CD4-positive, alpha-beta memory T cell (primary cell): ENCODE results near the gene RHO. TPM values are rescaled to one million over a fixed set of nuclear protein-coding genes. Genes with fewer than 3 reads are reported as not detected.
"Not testable (repeated sequence)": the region's sequence is repeated elsewhere in the genome, so short reads cannot be mapped to it uniquely, and the experiment has no call there.

Experiments
- CTCF ChIA-PET: fragments of 350-600 bp; sonication (Branson Sonifier 250); formaldehyde crosslinking; loops from one replicate; lab custom pipeline; 2021; ENCODE audit warnings: inconsistent platforms; ENCODE audit not compliant: partially characterized antibody; lab: Charles Lee
- POLR2A ChIA-PET: fragments of 350-600 bp; sonication (Branson Sonifier 250); formaldehyde crosslinking; loops from one replicate; lab custom pipeline; 2021; ENCODE audit not compliant: partially characterized antibody; lab: Charles Lee
- DNase-seq, 5 donors: peaks; one replicate each; pipeline versions ENCODE4 v3.0.0 to v3.0.0-alpha.2; 2020 to 2022; ENCODE audit warnings: mixed read lengths in 1 of 5
- H3K27ac ChIP-seq: one replicate; pipeline ENCODE4 v1.7.0; 2013; ENCODE audit warnings: low read depth, low read length
- H3K27me3 ChIP-seq: 2 replicates; pipeline ENCODE4 v1.7.0; 2013; ENCODE audit warnings: mild to moderate bottlenecking, low read length, moderate library complexity; ENCODE audit not compliant: insufficient read depth
- H3K36me3 ChIP-seq: 2 replicates; pipeline ENCODE4 v1.7.0; 2013; ENCODE audit warnings: mild to moderate bottlenecking, low read length, moderate library complexity; ENCODE audit not compliant: insufficient read depth
- H3K4me1 ChIP-seq: 2 replicates; pipeline ENCODE4 v1.7.0; 2013; ENCODE audit warnings: mild to moderate bottlenecking, low read length, moderate library complexity; ENCODE audit not compliant: insufficient read depth
- H3K4me3 ChIP-seq, 2 donors: one replicate each; pipeline ENCODE4 v1.7.0; 2013; ENCODE audit warnings: low read length in 2 of 2, mild to moderate bottlenecking in 1 of 2
- H3K9me3 ChIP-seq, 2 donors: one replicate each; pipeline ENCODE4 v1.7.0; 2013; ENCODE audit warnings: low read length in 2 of 2, control low read depth in 1 of 2; ENCODE audit not compliant: control insufficient read depth in 1 of 2
- H3K27ac Mint-ChIP-seq, 7 donors: one replicate each; pipeline ENCODE4 v1.8.0; 2020 to 2021; ENCODE audit warnings: mixed read lengths in 7 of 7, mild to moderate bottlenecking in 6 of 7, inconsistent platforms in 3 of 7, moderate library complexity in 3 of 7
- H3K27me3 Mint-ChIP-seq, 2 donors: one replicate each; pipeline ENCODE4 v1.8.0; 2020 to 2021; ENCODE audit warnings: mixed read lengths in 2 of 2
- H3K36me3 Mint-ChIP-seq, 2 donors: one replicate each; pipeline ENCODE4 v1.8.0; 2020 to 2021; ENCODE audit warnings: mixed read lengths in 2 of 2, inconsistent platforms in 1 of 2, mild to moderate bottlenecking in 1 of 2
- H3K4me1 Mint-ChIP-seq, 4 donors: one replicate each; pipeline ENCODE4 v1.8.0; 2020 to 2021; ENCODE audit warnings: mixed read lengths in 4 of 4, mild to moderate bottlenecking in 1 of 4
- H3K4me3 Mint-ChIP-seq, 8 donors: one replicate each; pipeline ENCODE4 v1.8.0; 2020 to 2021; ENCODE audit warnings: mixed read lengths in 8 of 8, mild to moderate bottlenecking in 7 of 8, moderate library complexity in 6 of 8, inconsistent platforms in 3 of 8
- H3K9me3 Mint-ChIP-seq, 8 donors: one replicate each; pipeline ENCODE4 v1.8.0; 2020 to 2021; ENCODE audit warnings: mixed read lengths in 8 of 8, mild to moderate bottlenecking in 5 of 8, inconsistent platforms in 3 of 8, moderate library complexity in 1 of 8
- intact Hi-C: fragments of 100-400 bp; cut with micrococcal nuclease; formaldehyde crosslinking; loops from one replicate; pipeline ENCODE4 v1.15.1; 2023
- polyA plus RNA-seq, 2 donors: library from polyadenylated mRNA; unstranded; fragments of 300-500 nt; fragmentation: Illumina TruSeq; gene quantifications; one replicate each; pipeline ENCODE4 v1.2.3, GENCODE V29; 2021
- total RNA-seq, 2 experiments: library from RNA; stranded (reverse); gene quantifications; one replicate each; pipeline ENCODE4 v1.2.3, GENCODE V29; 2021

The RHO gene
- total and polyA plus RNA-seq, 4 experiments from 2014 or later = not detected

GRCh38 chr3:129485721-129486663, 42.4 kb upstream of the RHO start:
- no peak for DNase-seq
- no peak overlapping the region for H3K4me3 Mint-ChIP-seq
- intact Hi-C loops = no loop called here
- ChIA-PET CTCF (interaction anchor here (1.0 to 9.5 kb wide), 3 partner anchors 32 to 341 kb away, joined by 3 to 169 read pairs (median 3); no protein-coding TSS in a partner anchor), POLR2A (no interaction called here)
- peaks cover 10 to 24% (median 13%) of the 10 kb centered on the region in 4 donors for H3K4me1 Mint-ChIP-seq
- H3K27me3 Mint-ChIP-seq = no peaks in the 10 kb centered on the region
- peaks cover 0 to 3% (median 0%) of the 10 kb centered on the region in 8 donors for H3K9me3 Mint-ChIP-seq
- Histone ChIP-seq H3K9me3 (no peaks in the 10 kb centered on the region), H3K4me1 (peaks cover 14% of the 10 kb centered on the region), H3K36me3 (no peaks in the 10 kb centered on the region), H3K27ac (no peak overlapping the region), H3K4me3 (no peak overlapping the region), H3K27me3 (no peaks in the 10 kb centered on the region)
- peaks cover 13% of the 10 kb centered on the region in 2 donors for H3K36me3 Mint-ChIP-seq
- peak overlapping the region in 2 of 7 donors; percentile 9 to 86 for H3K27ac Mint-ChIP-seq

- no peak for DNase-seq
- H3K36me3 Mint-ChIP-seq = peaks cover 12 to 15% of the 10 kb centered on the region in 2 donors
- no peaks in the 10 kb centered on the region for H3K36me3 ChIP-seq
- H3K4me1 Mint-ChIP-seq = peaks cover 6 to 18% (median 8%) of the 10 kb centered on the region in 4 donors
- CTCF ChIA-PET = interaction anchor here (1.0 to 9.5 kb wide), 3 partner anchors 33 to 341 kb away, joined by 3 to 169 read pairs (median 3); no protein-coding TSS in a partner anchor
- H3K4me1 ChIP-seq = peaks cover 9% of the 10 kb centered on the region
- H3K27me3 ChIP-seq = no peaks in the 10 kb centered on the region
- no peaks in the 10 kb centered on the region for H3K9me3 ChIP-seq
- POLR2A ChIA-PET = no interaction called here
- peaks cover 0 to 3% (median 0%) of the 10 kb centered on the region in 8 donors for H3K9me3 Mint-ChIP-seq
- peak overlapping the region in 1 of 7 donors; percentile 5 for H3K27ac Mint-ChIP-seq
- H3K4me3 Mint-ChIP-seq = no peak overlapping the region
- no peaks in the 10 kb centered on the region for H3K27me3 Mint-ChIP-seq
- H3K4me3 ChIP-seq = no peak overlapping the region
- no peak overlapping the region for H3K27ac ChIP-seq
- intact Hi-C loops = no loop called here
These were observed 41.8 kb upstream of the RHO start for GRCh38 chr3:129486664-129487035.

- ChIA-PET POLR2A (no interaction called here), CTCF (interaction anchor here (1.0 to 9.5 kb wide), 3 partner anchors 33 to 340 kb away, joined by 3 to 169 read pairs (median 3); no protein-coding TSS in a partner anchor)
- intact Hi-C loops = no loop called here
- H3K9me3 ChIP-seq = no peaks in the 10 kb centered on the region
- Mint-ChIP-seq H3K27ac (peak overlapping the region in 1 of 7 donors; percentile 52), H3K4me1 (peaks cover 0 to 11% (median 2%) of the 10 kb centered on the region in 4 donors), H3K9me3 (no peaks in the 10 kb centered on the region), H3K36me3 (peaks cover 11 to 17% of the 10 kb centered on the region in 2 donors), H3K27me3 (no peaks in the 10 kb centered on the region), H3K4me3 (no peak overlapping the region)
- H3K4me1 ChIP-seq = peaks cover 2% of the 10 kb centered on the region
- DNase-seq = no peak
- no peaks in the 10 kb centered on the region for H3K27me3 ChIP-seq
- H3K36me3 ChIP-seq = no peaks in the 10 kb centered on the region
- H3K4me3 ChIP-seq = no peak overlapping the region
- H3K27ac ChIP-seq = no peak overlapping the region
These were observed 41.1 kb upstream of the RHO start for GRCh38 chr3:129487183-129487867.

GRCh38 chr3:129487868-129488335, 40.5 kb upstream of the RHO start:
- H3K36me3 ChIP-seq, H3K4me1 Mint-ChIP-seq, H3K4me3 ChIP-seq, H3K4me3 Mint-ChIP-seq, POLR2A ChIA-PET, H3K4me1 ChIP-seq, intact Hi-C loops, H3K27me3 Mint-ChIP-seq, H3K9me3 Mint-ChIP-seq, H3K27me3 ChIP-seq, H3K27ac Mint-ChIP-seq, DNase-seq, H3K27ac ChIP-seq, H3K9me3 ChIP-seq: not testable (repeated sequence)
- peaks cover 11 to 18% of the 10 kb centered on the region in 2 donors for H3K36me3 Mint-ChIP-seq
- CTCF ChIA-PET = interaction anchor here (5.5 to 9.5 kb wide), 2 partner anchors 105 to 339 kb away, joined by 23 to 169 read pairs; no protein-coding TSS in a partner anchor

DNA sequence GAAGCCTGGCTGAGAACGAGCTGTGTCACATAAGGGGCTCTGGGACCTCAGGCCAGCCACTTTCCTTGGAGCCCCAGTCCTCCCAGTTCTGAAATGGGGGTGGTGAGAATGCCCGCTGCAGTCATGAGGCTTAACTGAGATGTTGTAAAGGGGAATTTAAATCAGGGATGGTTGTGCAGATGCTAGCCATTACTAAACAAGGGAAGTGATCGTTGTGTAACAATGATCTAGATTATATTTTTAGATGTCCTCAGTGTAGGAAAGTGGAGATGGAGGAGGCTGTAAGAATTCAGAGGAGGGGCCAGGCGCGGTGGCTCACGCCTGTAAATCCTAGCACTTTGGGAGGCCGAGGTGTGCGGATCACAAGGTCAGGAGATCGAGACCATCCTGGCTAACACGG, 39.2 kb upstream of the RHO start:
- intact Hi-C loops, H3K4me3 Mint-ChIP-seq, H3K9me3 Mint-ChIP-seq, H3K27me3 ChIP-seq, DNase-seq, H3K27me3 Mint-ChIP-seq, H3K4me1 Mint-ChIP-seq, H3K4me3 ChIP-seq, H3K27ac Mint-ChIP-seq, H3K9me3 ChIP-seq, H3K27ac ChIP-seq, H3K36me3 ChIP-seq, H3K4me1 ChIP-seq: not testable (repeated sequence)
- POLR2A ChIA-PET = interaction anchor here (1.5 kb wide), 1 partner anchor 104 kb away, joined by 3 read pairs; no protein-coding TSS in a partner anchor
- peaks cover 16 to 19% of the 10 kb centered on the region in 2 donors for H3K36me3 Mint-ChIP-seq
- CTCF ChIA-PET = interaction anchor here (1.2 to 9.5 kb wide), 14 partner anchors 19 to 448 kb away, joined by 3 to 169 read pairs (median 12); no protein-coding TSS in a partner anchor

GRCh38 chr3:129490273-129490675, 38.2 kb upstream of the RHO start:
- H3K27ac ChIP-seq = no peak overlapping the region
- Mint-ChIP-seq H3K4me1 (peaks cover 0 to 4% (median 0%) of the 10 kb centered on the region in 4 donors), H3K4me3 (no peak overlapping the region), H3K36me3 (peaks cover 19 to 22% of the 10 kb centered on the region in 2 donors), H3K9me3 (no peaks in the 10 kb centered on the region), H3K27me3 (no peaks in the 10 kb centered on the region), H3K27ac (peak overlapping the region in 3 of 7 donors; percentile 30 to 55 (median 36))
- POLR2A ChIA-PET = interaction anchor here (0.5 to 1.7 kb wide), 7 partner anchors 86 to 339 kb away, joined by 3 to 15 read pairs (median 4); no protein-coding TSS in a partner anchor
- DNase-seq = peak in 4 of 5 donors; percentile 48 to 61 (median 56)
- intact Hi-C loops = loop anchor here (1.0 kb wide), 5 partner anchors 118 to 444 kb away; no protein-coding TSS in a partner anchor
- no peaks in the 10 kb centered on the region for H3K27me3 ChIP-seq
- H3K9me3 ChIP-seq = no peaks in the 10 kb centered on the region
- no peak overlapping the region for H3K4me3 ChIP-seq
- H3K4me1 ChIP-seq = no peaks in the 10 kb centered on the region
- H3K36me3 ChIP-seq = no peaks in the 10 kb centered on the region
- CTCF ChIA-PET = interaction anchor here (0.6 to 9.5 kb wide), 52 partner anchors 10 to 463 kb away, joined by 3 to 169 read pairs (median 5); partner anchors contain the start of genes IFT122 and MBD4
